Mucosa of descending colon (tissue), 3 donors: Measurements from ENCODE around the gene FSTL4. TPM values are rescaled to one million over a fixed set of nuclear protein-coding genes. Genes with fewer than 3 reads are reported as not detected.

Source experiments
- ATAC-seq: fragments of 200-7000 bp; cut with Tn5 transposase; one replicate; pipeline ENCODE4 v1.9.1; 2020; ENCODE audit warnings: mild to moderate bottlenecking, moderate library complexity
- DNase-seq, 3 donors: peaks; one replicate each; pipeline ENCODE4 v3.0.0-alpha.2; 2020
- H3K36me3 ChIP-seq: fragments of 200-600 bp; one replicate; pipeline ENCODE4 v1.8.0; 2021; ENCODE audit warnings: low read depth, mild to moderate bottlenecking
- H3K4me1 ChIP-seq: fragments of 200-600 bp; one replicate; pipeline ENCODE4 v1.8.0; 2021; ENCODE audit warnings: low read depth, mild to moderate bottlenecking
- H3K4me3 ChIP-seq: fragments of 200-600 bp; one replicate; pipeline ENCODE4 v1.8.0; 2021; ENCODE audit warnings: mild to moderate bottlenecking
- H3K9me3 ChIP-seq: fragments of 200-600 bp; one replicate; pipeline ENCODE4 v1.8.0; 2021; ENCODE audit warnings: mild to moderate bottlenecking
- CTCF ChIP-seq: fragments of 200-600 bp; IDR thresholded peaks from one replicate; pipeline ENCODE4 v1.8.0; 2022; ENCODE audit warnings: antibody characterized with exemption, mild to moderate bottlenecking
- intact Hi-C, 2 donors: fragments of 100-400 bp; cut with DNase I in 1 of 2; cut with micrococcal nuclease in 1 of 2; formaldehyde crosslinking; loops; one replicate each; pipeline versions ENCODE4 v1.11.0 to v1.11.1; 2022; cut with DNase I, micrococcal nuclease
- total RNA-seq, 3 donors: library from RNA; stranded (reverse); fragmentation: NEBNext Ultra II Directional in 2 of 3; extraction: Animal tissue kit (Norgen Biotek cat#: 25700) in 2 of 3; gene quantifications; one replicate each; pipeline versions ENCODE4 v1.2.1 to v1.2.4, GENCODE V29; 2021 to 2023
- donor health status: DM: no; HTN: no; CAD: no; lungs with moderate emphysema.
- donor health status: DM: no; HTN: no; CAD: no.
- donor health status: DM: no; HTN: yes; CAD: no.

The FSTL4 gene
- total RNA-seq, 3 donors from 2014 or later, result 0.29 to 0.77 (median 0.57) TPM

GRCh38 chr5:133303298-133303697 is 309.0 kb downstream of the FSTL4 start:
- intact Hi-C loops, result no loop called here
- ATAC-seq (no peak), DNase-seq (no peak)
- Histone ChIP-seq H3K36me3 (no peaks in the 10 kb centered on the region), H3K4me1 (no peaks in the 10 kb centered on the region), H3K4me3 (no peak overlapping the region), H3K9me3 (no peaks in the 10 kb centered on the region)
- no peak for TF ChIP-seq CTCF

- DNase-seq (no peak), ATAC-seq (no peak)
- no peaks in the 10 kb centered on the region for H3K36me3 ChIP-seq
- no peak for TF ChIP-seq CTCF
- H3K4me3 ChIP-seq, result no peak overlapping the region
- H3K9me3 ChIP-seq, result no peaks in the 10 kb centered on the region
- intact Hi-C loops, result no loop called here
- no peaks in the 10 kb centered on the region for H3K4me1 ChIP-seq
These were observed 312.6 kb downstream of the FSTL4 start for GRCh38 chr5:133299728-133300127.

- Histone ChIP-seq H3K9me3 (no peaks in the 10 kb centered on the region), H3K4me1 (no peaks in the 10 kb centered on the region), H3K4me3 (no peak overlapping the region), H3K36me3 (no peaks in the 10 kb centered on the region)
- TF ChIP-seq CTCF, result no peak
- ATAC-seq, result no peak
- intact Hi-C loops, result no loop called here
- no peak for DNase-seq
These were observed 313.3 kb downstream of the FSTL4 start for GRCh38 chr5:133299021-133299420.

GRCh38 chr5:133298447-133298846 is 313.9 kb downstream of the FSTL4 start:
- no peak for TF ChIP-seq CTCF
- H3K4me1 ChIP-seq, result no peaks in the 10 kb centered on the region
- intact Hi-C loops, result no loop called here
- ATAC-seq, result no peak
- no peaks in the 10 kb centered on the region for H3K36me3 ChIP-seq
- DNase-seq, result no peak
- no peaks in the 10 kb centered on the region for H3K9me3 ChIP-seq
- H3K4me3 ChIP-seq, result no peak overlapping the region

GRCh38 chr5:133297293-133297692 is 315.0 kb downstream of the FSTL4 start:
- DNase-seq (no peak), ATAC-seq (no peak)
- Histone ChIP-seq H3K36me3 (no peaks in the 10 kb centered on the region), H3K4me3 (no peak overlapping the region), H3K9me3 (no peaks in the 10 kb centered on the region), H3K4me1 (no peaks in the 10 kb centered on the region)
- no peak for TF ChIP-seq CTCF
- intact Hi-C loops, result no loop called here

GRCh38 chr5:133296624-133297023 is 315.7 kb downstream of the FSTL4 start:
- TF ChIP-seq CTCF, result no peak
- H3K9me3 ChIP-seq, result no peaks in the 10 kb centered on the region
- no peak for DNase-seq
- intact Hi-C loops, result no loop called here
- no peaks in the 10 kb centered on the region for H3K4me1 ChIP-seq
- no peaks in the 10 kb centered on the region for H3K36me3 ChIP-seq
- no peak for ATAC-seq
- no peak overlapping the region for H3K4me3 ChIP-seq
